Activated CD8-positive, alpha-beta memory T cell treated with anti-CD3 and anti-CD28 coated beads for 4 hours (primary cell): ENCODE measurements around the gene ILF2.

Experiments used
- DNase-seq, 2 donors: peaks; one replicate each; pipeline ENCODE4 v3.0.0-alpha.2; 2020; ENCODE audit warnings: low read depth in 2 of 2

Gene ILF2

GRCh38 chr1:153627715-153628626 lies 42.8 kb downstream of the ILF2 start, which contains the start of gene S100A1:
Gene S100A1, plus strand, starts transcription at chr1:153628434. Its CDS starts 2,088 bp downstream, at chr1:153630522.
- no peak for DNase-seq

GRCh38 chr1:153626904-153627714 lies 43.7 kb downstream of the ILF2 start, which contains the start of gene S100A13:
Gene S100A13, minus strand, starts transcription at chr1:153627505. Its CDS starts 1,033 bp downstream, at chr1:153626472.
- DNase-seq, result no peak

GRCh38 chr1:153626477-153626903 lies 44.3 kb downstream of the ILF2 start:
- DNase-seq, result no peak

- no peak for DNase-seq
These were observed 45.7 kb downstream of the ILF2 start for GRCh38 chr1:153624965-153625611.

GRCh38 chr1:153623101-153623500 lies 47.7 kb downstream of the ILF2 start:
- no peak for DNase-seq

GRCh38 chr1:153619171-153619570 lies 51.6 kb downstream of the ILF2 start:
- DNase-seq, result no peak

GRCh38 chr1:153617663-153618062 lies 53.1 kb downstream of the ILF2 start:
- DNase-seq, result peak in 1 of 2 donors; percentile 48

GRCh38 chr1:153616917-153617311 lies 53.9 kb downstream of the ILF2 start:
- no peak for DNase-seq

GRCh38 chr1:153616144-153616916 lies 54.5 kb downstream of the ILF2 start, which contains the start of gene S100A14:
Gene S100A14, minus strand, starts transcription at chr1:153616325. Its CDS starts 467 bp downstream, at chr1:153615858.
- no peak for DNase-seq

- DNase-seq, result no peak
These were observed 55.4 kb downstream of the ILF2 start for GRCh38 chr1:153615406-153615805.

- DNase-seq, result no peak
These were observed 55.9 kb downstream of the ILF2 start for GRCh38 chr1:153614906-153615305.

GRCh38 chr1:153614189-153614900 lies 56.4 kb downstream of the ILF2 start:
- no peak for DNase-seq

GRCh38 chr1:153613406-153613805 lies 57.4 kb downstream of the ILF2 start:
- no peak for DNase-seq

- DNase-seq, result no peak
These were observed 58.0 kb downstream of the ILF2 start, which contains the start of gene S100A16 for GRCh38 chr1:153612755-153613331. Gene S100A16, minus strand, starts transcription at chr1:153613137. Its CDS starts 4,986 bp downstream, at chr1:153608151.

GRCh38 chr1:153612111-153612754 lies 58.6 kb downstream of the ILF2 start:
- no peak for DNase-seq
